DOHH2 (cell line): ENCODE results near the gene CDH6.

ENCODE experiments used
- H3F3A ChIP-seq: fragments of 200-600 bp; sonication (generic), shearing (Covaris generic); 2 replicates; pipeline ENCODE4 v1.6.0; 2016; ENCODE audit warnings: antibody characterized with exemption, mild to moderate bottlenecking; ENCODE audit not compliant: control insufficient read depth, insufficient read depth
- H3K27ac ChIP-seq: fragments of 200-600 bp; sonication (generic); 2 replicates; pipeline ENCODE4 v1.5.1; 2014; ENCODE audit warnings: low read depth, mild to moderate bottlenecking, low read length, moderate library complexity
- H3K27me3 ChIP-seq: fragments of 200-600 bp; sonication (generic); 2 replicates; pipeline ENCODE4 v1.6.1; 2014; ENCODE audit warnings: mild to moderate bottlenecking, low read length, mixed read lengths; ENCODE audit not compliant: control insufficient read depth
- H3K36me3 ChIP-seq: fragments of 200-600 bp; sonication (generic); 2 replicates; pipeline ENCODE4 v1.6.1; 2014; ENCODE audit warnings: mild to moderate bottlenecking, low read length, moderate library complexity, mixed read lengths; ENCODE audit not compliant: control insufficient read depth
- H3K4me1 ChIP-seq: fragments of 200-600 bp; sonication (generic); 2 replicates; pipeline ENCODE4 v1.6.1; 2014; ENCODE audit warnings: mild to moderate bottlenecking, low read length, mixed read lengths; ENCODE audit not compliant: control insufficient read depth
- H3K4me2 ChIP-seq: fragments of 200-600 bp; sonication (generic); 2 replicates; pipeline ENCODE4 v1.6.0; 2014; ENCODE audit warnings: mild to moderate bottlenecking, low read length, moderate library complexity
- H3K4me3 ChIP-seq: fragments of 200-600 bp; sonication (generic); 2 replicates; pipeline ENCODE4 v1.5.1; 2014; ENCODE audit warnings: mild to moderate bottlenecking, low read length, mixed read lengths
- H3K79me2 ChIP-seq: fragments of 200-600 bp; sonication (generic); 2 replicates; pipeline ENCODE4 v1.6.1; 2014; ENCODE audit warnings: mild to moderate bottlenecking, low read length, mixed read lengths; ENCODE audit not compliant: control insufficient read depth
- H3K9me2 ChIP-seq: fragments of 200-600 bp; sonication (generic); replicated peaks from 2 replicates; pipeline ENCODE4 v1.6.1; 2014; ENCODE audit warnings: mild to moderate bottlenecking, low read length, mixed read lengths; ENCODE audit not compliant: control insufficient read depth
- H3K9me3 ChIP-seq: fragments of 200-600 bp; sonication (generic); 2 replicates; pipeline ENCODE4 v1.6.1; 2014; ENCODE audit warnings: antibody characterized with exemption, low read length, mixed read lengths; ENCODE audit not compliant: control insufficient read depth, insufficient read depth
- H4K20me1 ChIP-seq: fragments of 200-600 bp; sonication (generic); 2 replicates; pipeline ENCODE4 v1.6.0; 2014; ENCODE audit warnings: low read depth, mild to moderate bottlenecking, antibody characterized with exemption, low read length, moderate library complexity; ENCODE audit not compliant: control insufficient read depth, insufficient read depth
- CTCF ChIP-seq: fragments of 200-600 bp; sonication (generic); IDR thresholded peaks from one replicate; pipeline ENCODE4 v1.5.1; 2014; ENCODE audit warnings: antibody characterized with exemption, mild to moderate bottlenecking, low read depth, low read length; ENCODE audit not compliant: poor library complexity, severe bottlenecking
- EZH2phosphoT487 ChIP-seq: fragments of 200-600 bp; sonication (generic); IDR thresholded peaks from 2 replicates; pipeline ENCODE4 v1.6.1; 2017; ENCODE audit warnings: borderline replicate concordance, mild to moderate bottlenecking, antibody characterized with exemption, low read length, moderate library complexity, mixed read lengths

Gene CDH6

GRCh38 chr5:31362529-31362900 is 169.0 kb downstream of the CDH6 start:
- no peaks in the 10 kb centered on the region for H3K4me1 ChIP-seq
- H3K79me2 ChIP-seq, result no peaks in the 10 kb centered on the region
- H3K4me2 ChIP-seq, result no peak overlapping the region
- H3K9me2 ChIP-seq, result no peaks in the 10 kb centered on the region; the same call in 1 of the 2 replicates
- no peak overlapping the region for H3K27ac ChIP-seq
- no peaks in the 10 kb centered on the region for H3F3A ChIP-seq
- H3K27me3 ChIP-seq, result no peaks in the 10 kb centered on the region
- H3K36me3 ChIP-seq, result no peaks in the 10 kb centered on the region
- TF ChIP-seq EZH2phosphoT487 (no peak), CTCF (no peak)
- no peak overlapping the region for H3K4me3 ChIP-seq
- H3K9me3 ChIP-seq, result no peaks in the 10 kb centered on the region
- H4K20me1 ChIP-seq, result no peaks in the 10 kb centered on the region

- H3K27ac ChIP-seq, result no peak overlapping the region
Measured at GRCh38 chr5:31362931-31363568, 169.6 kb downstream of the CDH6 start.

GRCh38 chr5:31364881-31365636 is 171.6 kb downstream of the CDH6 start:
- Histone ChIP-seq H3K9me3 (no peaks in the 10 kb centered on the region), H3K4me1 (no peaks in the 10 kb centered on the region), H4K20me1 (no peaks in the 10 kb centered on the region), H3K4me3 (no peak overlapping the region), H3F3A (no peaks in the 10 kb centered on the region), H3K27me3 (no peaks in the 10 kb centered on the region), H3K27ac (no peak overlapping the region), H3K36me3 (no peaks in the 10 kb centered on the region), H3K4me2 (no peak overlapping the region), H3K9me2 (no peaks in the 10 kb centered on the region; the same call in 1 of the 2 replicates), H3K79me2 (no peaks in the 10 kb centered on the region)
- TF ChIP-seq EZH2phosphoT487, result no peak
- no peak for TF ChIP-seq CTCF

More at GRCh38 chr5:31362931-31363568, 169.6 kb downstream of the CDH6 start:
- Histone ChIP-seq H3K4me1 (no peaks in the 10 kb centered on the region), H3K79me2 (no peaks in the 10 kb centered on the region), H3K4me2 (no peak overlapping the region), H4K20me1 (no peaks in the 10 kb centered on the region), H3K36me3 (no peaks in the 10 kb centered on the region), H3K9me3 (no peaks in the 10 kb centered on the region), H3K4me3 (no peak overlapping the region), H3K27me3 (no peaks in the 10 kb centered on the region), H3F3A (no peaks in the 10 kb centered on the region), H3K9me2 (no peaks in the 10 kb centered on the region; the same call in 1 of the 2 replicates)
- TF ChIP-seq EZH2phosphoT487 (no peak), CTCF (no peak)
